Activated B cell treated with CpG ODN at 0.5 μM for 24 hours (primary cell): ENCODE data around the gene ZIC4. TPM values are rescaled to one million over a fixed set of nuclear protein-coding genes. Genes with fewer than 3 reads are reported as not detected.

Experiments
- ATAC-seq: fragments of 200-7000 bp; cut with Tn5 transposase; one replicate; pipeline ENCODE4 v1.10.0; 2021; ENCODE audit warnings: low read depth, mild to moderate bottlenecking, moderate library complexity
- CTCF ChIA-PET: fragments of 350-600 bp; sonication (Branson Sonifier 250); formaldehyde crosslinking; loops from one replicate; lab custom pipeline; 2021; ENCODE audit warnings: antibody characterized with exemption; lab: Charles Lee
- POLR2A ChIA-PET: fragments of 350-600 bp; sonication (Branson Sonifier 250); formaldehyde crosslinking; loops from one replicate; lab custom pipeline; 2021; ENCODE audit warnings: antibody characterized with exemption; lab: Charles Lee
- DNase-seq: peaks from one replicate; pipeline ENCODE4 v3.0.0; 2022
- H3K27ac Mint-ChIP-seq: one replicate; pipeline ENCODE4 v1.8.0; 2020; ENCODE audit warnings: mixed read lengths
- H3K27me3 Mint-ChIP-seq: one replicate; pipeline ENCODE4 v1.8.0; 2021; ENCODE audit warnings: mixed read lengths
- H3K36me3 Mint-ChIP-seq: one replicate; pipeline ENCODE4 v1.8.0; 2021; ENCODE audit warnings: low read depth, mixed read lengths
- H3K4me1 Mint-ChIP-seq: one replicate; pipeline ENCODE4 v1.8.0; 2021; ENCODE audit warnings: mixed read lengths
- H3K4me3 Mint-ChIP-seq: one replicate; pipeline ENCODE4 v1.8.0; 2020; ENCODE audit warnings: mild to moderate bottlenecking, mixed read lengths
- H3K9me3 Mint-ChIP-seq: one replicate; pipeline ENCODE4 v1.8.0; 2020; ENCODE audit warnings: mixed read lengths
- intact Hi-C: fragments of 100-400 bp; cut with micrococcal nuclease; formaldehyde crosslinking; loops from one replicate; pipeline ENCODE4 v1.15.1; 2024
- total RNA-seq: library from RNA; stranded (reverse); gene quantifications from 2 replicates; pipeline ENCODE4 v1.2.3, GENCODE V29; 2022
- TF ChIP-seq, protein P1 (sequence below): fragments of 200-600 bp; IDR thresholded peaks from one replicate; pipeline ENCODE4 v1.8.0; 2022; ENCODE audit warnings: antibody characterized with exemption, mild to moderate bottlenecking

Gene ZIC4
- total RNA-seq, 1 donor from 2014 or later = not detected

DNA sequence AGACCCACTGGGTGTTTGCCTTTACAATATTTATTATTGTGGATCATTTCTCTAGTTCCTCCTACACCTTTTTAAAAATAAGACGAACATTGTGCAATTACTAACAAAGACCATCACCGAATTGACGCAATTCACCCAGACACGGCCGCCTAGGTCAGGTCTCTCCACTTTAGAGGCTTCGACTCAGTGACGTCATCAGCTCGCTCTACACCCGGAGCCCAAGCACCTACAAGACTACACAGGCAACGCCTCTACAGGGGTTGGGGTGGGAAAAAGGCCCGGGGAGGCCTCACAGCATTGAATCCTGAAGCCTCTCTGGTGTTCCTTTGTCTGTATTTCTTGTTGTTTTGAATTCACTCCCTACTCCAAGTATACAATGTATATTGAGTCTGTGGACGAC, 16.6 kb downstream of the ZIC4 start:
- intact Hi-C loops = no loop called here
- peaks cover 2% of the 10 kb centered on the region for H3K36me3 Mint-ChIP-seq
- no peak overlapping the region for H3K27ac Mint-ChIP-seq
- ATAC-seq = no peak
- no peaks in the 10 kb centered on the region for H3K4me1 Mint-ChIP-seq
- DNase-seq = no peak
- H3K9me3 Mint-ChIP-seq = no peaks in the 10 kb centered on the region
- TF ChIP-seq, protein P1, sequence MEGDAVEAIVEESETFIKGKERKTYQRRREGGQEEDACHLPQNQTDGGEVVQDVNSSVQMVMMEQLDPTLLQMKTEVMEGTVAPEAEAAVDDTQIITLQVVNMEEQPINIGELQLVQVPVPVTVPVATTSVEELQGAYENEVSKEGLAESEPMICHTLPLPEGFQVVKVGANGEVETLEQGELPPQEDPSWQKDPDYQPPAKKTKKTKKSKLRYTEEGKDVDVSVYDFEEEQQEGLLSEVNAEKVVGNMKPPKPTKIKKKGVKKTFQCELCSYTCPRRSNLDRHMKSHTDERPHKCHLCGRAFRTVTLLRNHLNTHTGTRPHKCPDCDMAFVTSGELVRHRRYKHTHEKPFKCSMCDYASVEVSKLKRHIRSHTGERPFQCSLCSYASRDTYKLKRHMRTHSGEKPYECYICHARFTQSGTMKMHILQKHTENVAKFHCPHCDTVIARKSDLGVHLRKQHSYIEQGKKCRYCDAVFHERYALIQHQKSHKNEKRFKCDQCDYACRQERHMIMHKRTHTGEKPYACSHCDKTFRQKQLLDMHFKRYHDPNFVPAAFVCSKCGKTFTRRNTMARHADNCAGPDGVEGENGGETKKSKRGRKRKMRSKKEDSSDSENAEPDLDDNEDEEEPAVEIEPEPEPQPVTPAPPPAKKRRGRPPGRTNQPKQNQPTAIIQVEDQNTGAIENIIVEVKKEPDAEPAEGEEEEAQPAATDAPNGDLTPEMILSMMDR = no peak
- H3K27me3 Mint-ChIP-seq = peaks cover 76% of the 10 kb centered on the region
- CTCF ChIA-PET = no interaction called here
- POLR2A ChIA-PET = no interaction called here
- no peak overlapping the region for H3K4me3 Mint-ChIP-seq

DNA sequence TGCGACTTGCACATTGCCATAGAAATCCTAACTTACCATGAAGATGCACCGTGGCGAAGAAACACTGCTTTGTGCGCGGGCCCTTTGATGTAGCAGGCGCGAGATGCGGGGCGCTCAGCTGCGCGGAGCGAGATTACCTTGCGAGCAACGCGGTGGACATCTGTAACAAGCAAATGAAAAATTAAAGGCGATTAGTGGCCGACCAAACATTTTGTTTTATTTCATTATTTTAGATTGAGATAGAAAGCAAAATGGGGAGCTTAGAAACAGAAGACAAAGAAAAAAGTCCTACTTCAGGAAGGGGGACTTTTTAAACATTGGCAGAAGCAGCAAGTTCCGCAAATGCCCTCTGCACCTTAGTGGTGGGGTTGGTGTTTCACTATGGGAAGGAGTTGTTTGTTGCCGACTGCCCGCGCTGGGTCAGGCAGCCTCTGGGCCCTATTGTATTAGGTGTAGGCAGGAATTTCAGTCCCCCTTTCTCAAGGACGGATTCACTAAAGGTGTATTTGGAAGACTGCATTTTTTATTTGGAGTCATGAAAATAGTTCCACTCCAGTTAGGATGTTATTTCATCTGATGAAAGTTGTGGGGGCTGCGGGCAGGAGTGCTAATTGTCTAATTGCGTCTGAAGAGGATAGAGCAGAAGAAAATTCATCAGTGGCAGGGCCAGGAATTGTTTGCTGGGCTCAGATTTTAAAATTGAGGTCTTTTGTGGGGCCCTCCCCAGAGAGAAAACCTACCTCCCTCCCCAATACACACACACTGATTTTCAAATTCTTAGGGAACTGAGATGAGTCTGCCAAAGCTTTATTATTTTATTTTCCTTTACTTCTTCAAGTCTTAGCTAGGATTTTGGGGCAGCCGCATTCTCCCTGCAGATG, 17.4 kb downstream of the ZIC4 start:
- Mint-ChIP-seq H3K27me3 (peaks cover 77% of the 10 kb centered on the region), H3K36me3 (peaks cover 2% of the 10 kb centered on the region), H3K27ac (no peak overlapping the region), H3K9me3 (no peaks in the 10 kb centered on the region), H3K4me1 (no peaks in the 10 kb centered on the region), H3K4me3 (no peak overlapping the region)
- TF ChIP-seq, protein P1 = no peak
- intact Hi-C loops = no loop called here
- no peak for DNase-seq
- CTCF ChIA-PET = no interaction called here
- no peak for ATAC-seq
- POLR2A ChIA-PET = no interaction called here

DNA sequence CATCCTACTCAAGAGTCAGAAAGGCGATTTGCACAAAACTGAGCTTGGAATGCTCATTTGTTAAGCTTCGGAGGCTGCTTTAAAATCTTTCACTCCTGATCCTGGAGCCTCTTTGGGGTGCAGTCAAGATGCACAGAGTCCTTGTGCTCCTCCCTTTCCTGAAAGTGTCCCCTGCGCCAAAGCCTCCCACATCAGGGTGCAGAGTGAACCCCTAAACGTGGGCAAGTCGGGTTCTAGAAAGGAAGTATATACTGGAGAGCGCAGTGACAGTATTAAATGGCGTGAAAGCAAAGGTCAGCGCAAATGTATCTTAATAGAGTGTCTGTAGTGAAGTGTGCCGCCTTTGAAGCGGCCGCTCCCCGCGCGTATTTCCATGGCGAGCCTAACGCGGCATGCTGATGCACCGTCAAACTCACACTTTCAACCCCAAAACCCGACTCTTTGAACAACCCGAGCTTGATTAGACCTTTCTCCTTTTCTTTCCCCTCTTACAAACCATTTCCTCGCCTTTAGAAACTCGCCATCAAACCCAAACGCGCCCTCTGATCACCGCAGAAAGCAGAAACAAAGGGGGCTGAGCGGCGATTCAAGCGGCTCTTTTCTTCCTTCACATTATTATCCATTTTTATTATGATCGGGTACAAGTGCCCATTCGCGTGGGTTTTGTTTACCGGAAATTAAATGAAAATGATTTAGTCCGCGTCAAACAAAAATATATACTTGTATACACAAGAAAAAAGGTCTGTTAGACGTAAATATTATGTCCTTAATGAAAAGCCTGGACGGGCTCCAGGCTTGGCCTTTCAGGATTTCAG, 18.3 kb downstream of the ZIC4 start:
- Mint-ChIP-seq H3K36me3 (peaks cover 2% of the 10 kb centered on the region), H3K27ac (no peak overlapping the region), H3K4me1 (no peaks in the 10 kb centered on the region), H3K4me3 (no peak overlapping the region), H3K27me3 (peaks cover 79% of the 10 kb centered on the region), H3K9me3 (no peaks in the 10 kb centered on the region)
- DNase-seq (no peak), ATAC-seq (no peak)
- intact Hi-C loops = loop anchor here (2.0 kb wide), 1 partner anchor 27 kb away; no protein-coding TSS in a partner anchor
- ChIA-PET CTCF (no interaction called here), POLR2A (no interaction called here)
- TF ChIP-seq, protein P1 = no peak

DNA sequence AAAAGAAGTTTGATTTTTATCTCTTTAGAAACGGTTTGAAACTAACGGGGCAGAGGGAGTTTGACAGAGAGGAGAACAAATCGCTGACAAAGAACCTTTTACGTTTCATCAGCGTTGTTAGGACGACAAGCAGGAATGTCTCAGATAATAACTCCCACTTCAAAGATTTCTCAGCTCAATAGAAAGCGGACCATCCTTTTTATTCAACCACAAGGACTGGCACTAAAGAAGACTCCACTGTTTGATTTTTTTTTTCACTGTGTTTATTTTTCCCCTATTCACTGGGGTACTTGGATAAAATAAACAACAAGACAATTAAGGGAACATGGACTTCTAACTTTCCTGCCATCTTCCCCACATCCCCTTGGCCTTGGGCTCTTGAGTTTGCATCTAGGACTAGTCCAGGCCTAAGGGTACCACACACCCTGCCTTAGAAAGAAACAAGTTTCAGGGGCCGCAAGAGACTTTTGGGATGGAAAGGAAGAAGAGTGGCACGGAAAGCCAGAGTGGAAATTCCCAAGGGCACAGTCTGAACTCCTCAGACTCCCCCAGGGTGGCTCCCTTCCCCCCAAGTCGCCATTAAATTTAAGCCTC, 19.0 kb downstream of the ZIC4 start:
- Mint-ChIP-seq H3K36me3 (peaks cover 2% of the 10 kb centered on the region), H3K9me3 (no peaks in the 10 kb centered on the region), H3K27me3 (peaks cover 83% of the 10 kb centered on the region), H3K27ac (no peak overlapping the region), H3K4me1 (no peaks in the 10 kb centered on the region), H3K4me3 (no peak overlapping the region)
- no peak for ATAC-seq
- CTCF ChIA-PET = no interaction called here
- no peak for DNase-seq
- intact Hi-C loops = loop anchor here (2.0 kb wide), 1 partner anchor 27 kb away; no protein-coding TSS in a partner anchor
- TF ChIP-seq, protein P1 = no peak
- POLR2A ChIA-PET = no interaction called here
